ENCODE measurements around the gene SLC35G6.

GRCh38 chr17:7460850-7461660 lies 20.2 kb upstream of the SLC35G6 start:
- TF ChIP-seq CTCF (IDR thresholded peaks at IDR 0.05) (no peak), EZH2phosphoT487 (IDR thresholded peaks at IDR 0.05) (no peak), EZH2 (IDR thresholded peaks at IDR 0.05) (no peak)
